Central memory CD4-positive, alpha-beta T cell (primary cell): ENCODE measurements around the gene ADSL.

ENCODE experiments used
- DNase-seq: peaks from one replicate; pipeline ENCODE4 v3.0.0; 2022

Gene ADSL

GRCh38 chr22:40406063-40406890 is 60.0 kb downstream of the ADSL start:
- DNase-seq = no peak

GRCh38 chr22:40407021-40407761 is 60.9 kb downstream of the ADSL start:
- DNase-seq = no peak

GRCh38 chr22:40407831-40408717 is 61.8 kb downstream of the ADSL start:
- no peak for DNase-seq

- no peak for DNase-seq
These were observed 62.7 kb downstream of the ADSL start for GRCh38 chr22:40408718-40409612.

DNA sequence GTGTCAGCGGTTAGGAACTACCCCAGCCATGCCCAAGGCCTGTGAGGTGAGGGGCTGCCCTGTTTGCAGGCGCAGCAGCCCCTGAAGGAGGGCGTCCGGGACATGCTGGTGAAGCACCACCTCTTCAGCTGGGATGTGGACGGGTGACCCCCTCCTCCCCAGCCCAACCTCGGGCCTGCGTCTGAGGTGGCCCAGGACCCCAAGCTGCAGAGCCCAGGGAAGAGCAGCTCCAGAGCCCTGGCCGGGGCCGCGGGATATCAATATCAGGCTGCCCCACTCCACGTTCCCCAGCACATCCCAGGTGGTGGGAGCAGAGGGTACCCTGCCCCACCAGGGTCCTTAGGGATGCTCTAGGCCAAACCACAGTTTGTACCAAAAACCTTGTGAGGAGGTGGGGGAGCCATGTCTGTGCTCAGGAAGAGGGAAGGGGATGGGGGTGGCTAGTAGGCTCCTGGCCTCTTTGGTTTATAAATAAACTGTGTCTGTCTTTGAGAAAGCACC is 63.4 kb downstream of the ADSL start:
- DNase-seq = no peak

DNA sequence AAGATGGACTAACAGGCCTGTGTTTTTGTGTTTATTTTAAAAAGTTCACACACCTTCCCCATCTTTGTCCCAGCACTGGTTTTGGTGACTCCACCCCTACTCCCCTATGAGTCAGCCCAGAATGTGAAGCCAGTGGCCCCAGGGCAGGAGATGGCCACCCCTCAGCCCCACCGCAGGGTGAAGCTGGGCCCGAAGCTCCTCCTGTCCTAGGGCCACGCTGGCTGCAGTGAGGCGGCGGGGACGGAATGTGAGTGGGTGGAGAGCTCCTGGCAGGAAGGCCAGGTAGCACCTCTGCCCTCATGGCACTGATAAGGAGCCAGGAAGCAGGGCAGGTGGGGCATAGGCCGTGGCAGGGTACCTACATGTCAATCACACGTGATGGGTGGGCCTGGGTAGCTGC is 64.0 kb downstream of the ADSL start:
- no peak for DNase-seq

GRCh38 chr22:40410731-40411505 is 64.6 kb downstream of the ADSL start:
- DNase-seq = no peak

GRCh38 chr22:40411506-40411861 is 65.2 kb downstream of the ADSL start:
- DNase-seq = no peak

DNA sequence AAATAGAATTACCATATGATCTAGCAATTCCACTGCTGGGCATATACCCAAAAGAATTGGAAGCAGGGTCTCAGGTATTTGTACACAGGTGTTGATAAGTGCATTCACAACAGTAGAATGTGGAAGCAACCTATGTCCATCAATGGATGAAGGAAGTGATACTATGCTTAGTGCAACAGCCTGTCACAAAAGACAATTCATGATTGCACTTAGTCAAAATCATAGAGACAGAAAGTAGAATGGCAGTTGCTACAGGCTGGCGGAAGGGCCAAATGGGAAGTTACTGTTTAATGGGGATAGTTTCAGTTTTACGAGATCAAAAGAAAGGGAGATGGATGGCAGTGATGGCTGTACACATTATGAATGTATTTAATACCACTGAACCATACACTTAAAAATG is 66.1 kb downstream of the ADSL start:
- no peak for DNase-seq

DNA sequence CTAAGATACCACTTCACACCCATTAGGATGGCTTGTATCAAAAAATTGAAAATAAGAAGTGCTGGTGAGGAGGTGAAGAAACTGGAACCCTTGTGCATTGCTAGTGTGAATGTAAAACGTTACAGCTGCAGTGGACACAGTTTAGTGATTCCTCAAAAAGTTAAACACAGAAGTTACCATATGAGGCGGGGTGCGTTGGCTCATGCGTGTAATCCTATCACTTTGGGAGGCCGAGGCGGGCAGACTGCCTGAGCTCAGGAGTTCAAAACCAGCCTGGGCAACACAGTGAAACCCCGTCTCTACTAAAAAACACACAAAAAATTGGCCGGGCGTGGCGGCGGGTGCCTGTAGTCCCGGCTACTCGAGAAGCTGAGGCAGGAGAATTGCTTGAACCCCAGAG is 67.6 kb downstream of the ADSL start:
- DNase-seq = no peak

- DNase-seq = no peak
These were observed 68.0 kb downstream of the ADSL start for GRCh38 chr22:40414311-40414710.

DNA sequence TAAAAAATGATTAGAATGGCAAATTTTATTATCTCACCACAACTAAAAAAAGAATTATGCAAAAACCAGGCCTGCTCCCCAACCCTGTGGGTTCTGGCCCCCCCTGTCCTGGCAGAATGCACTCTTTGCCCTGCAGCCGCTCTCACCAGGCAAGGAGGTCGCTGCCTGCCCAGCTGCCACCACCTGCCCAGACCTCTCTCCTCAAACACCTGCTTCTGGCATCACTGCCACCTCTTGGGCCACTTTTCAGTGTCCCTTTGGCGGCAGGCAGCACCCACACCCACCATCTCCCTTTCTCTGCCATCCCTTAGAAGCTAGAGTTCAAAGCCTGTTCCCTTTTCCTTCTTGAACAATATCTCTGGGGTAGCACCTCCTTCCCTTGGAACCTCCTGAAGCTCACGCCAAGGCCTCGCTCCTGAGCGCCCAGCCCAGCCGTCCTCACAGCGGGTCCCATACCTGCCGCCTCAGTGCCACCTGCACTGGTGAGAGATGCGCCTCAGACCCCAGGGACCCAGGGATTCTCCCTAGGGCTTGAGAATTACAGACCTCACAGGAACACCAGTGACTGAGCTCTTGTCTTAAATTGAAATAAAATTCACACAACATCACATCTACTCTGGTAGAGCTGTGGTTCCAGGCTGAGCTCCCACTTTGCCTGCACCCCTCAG is 68.7 kb downstream of the ADSL start:
- DNase-seq = no peak

GRCh38 chr22:40415531-40416266 is 69.4 kb downstream of the ADSL start:
- DNase-seq = no peak

DNA sequence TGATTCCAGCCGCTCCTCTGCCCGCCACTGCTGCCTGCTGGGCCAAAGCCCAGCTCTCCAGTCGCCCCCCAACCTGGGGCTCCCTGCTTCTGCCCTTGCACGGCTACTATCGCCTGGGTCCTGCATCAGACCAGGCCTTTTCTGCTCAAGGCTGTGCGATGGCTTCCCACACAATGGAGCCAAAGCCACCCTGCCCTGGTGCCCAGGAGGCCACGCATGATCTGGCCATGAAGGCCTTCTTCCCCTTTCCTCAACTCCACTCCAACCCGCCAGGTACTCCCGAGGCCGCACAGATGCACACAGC is 69.9 kb downstream of the ADSL start:
- no peak for DNase-seq

GRCh38 chr22:40416636-40417035 is 70.3 kb downstream of the ADSL start:
- DNase-seq = no peak

GRCh38 chr22:40417041-40417440 is 70.7 kb downstream of the ADSL start:
- DNase-seq = no peak

GRCh38 chr22:40417881-40418280 is 71.6 kb downstream of the ADSL start:
- DNase-seq = no peak

- no peak for DNase-seq
These were observed 72.3 kb downstream of the ADSL start for GRCh38 chr22:40418366-40419201.

DNA sequence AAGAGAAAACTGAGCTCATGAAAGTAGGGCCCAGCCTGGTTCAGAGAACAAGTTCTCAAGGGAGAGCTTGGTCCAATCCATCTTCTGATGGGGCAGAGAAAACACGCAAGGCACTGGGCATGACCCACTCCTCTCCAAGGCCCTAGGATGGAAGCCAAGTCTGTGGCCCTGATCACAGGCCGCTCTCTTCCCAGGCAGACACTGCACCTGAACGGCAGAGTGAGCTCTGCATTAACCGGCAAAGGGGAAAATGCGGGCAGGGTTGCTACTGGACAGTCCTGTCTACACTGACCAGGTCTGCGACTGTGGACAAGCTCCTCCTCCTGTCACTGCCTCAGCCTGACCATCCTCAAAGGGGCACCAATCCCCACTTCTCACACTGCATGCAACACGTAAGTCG is 73.4 kb downstream of the ADSL start:
- no peak for DNase-seq
